Skin epidermis (tissue), 12 donors: ENCODE measurements around the gene CD180.

Source experiments
- H3K27ac ChIP-seq, 21 experiments: fragments of 200-600 bp; sonication (generic) in 11 of 21; one replicate each; pipeline ENCODE4 v1.5.0; 2020; ENCODE audit warnings: mild to moderate bottlenecking in 3 of 21, inconsistent platforms in 2 of 21, moderate library complexity in 2 of 21
- H3K4me3 ChIP-seq, 7 experiments: fragments of 200-600 bp; sonication (generic) in 2 of 7; one replicate each; pipeline ENCODE4 v1.5.0; 2020; ENCODE audit warnings: inconsistent platforms in 2 of 7, mild to moderate bottlenecking in 2 of 7, moderate library complexity in 1 of 7

Gene CD180

DNA sequence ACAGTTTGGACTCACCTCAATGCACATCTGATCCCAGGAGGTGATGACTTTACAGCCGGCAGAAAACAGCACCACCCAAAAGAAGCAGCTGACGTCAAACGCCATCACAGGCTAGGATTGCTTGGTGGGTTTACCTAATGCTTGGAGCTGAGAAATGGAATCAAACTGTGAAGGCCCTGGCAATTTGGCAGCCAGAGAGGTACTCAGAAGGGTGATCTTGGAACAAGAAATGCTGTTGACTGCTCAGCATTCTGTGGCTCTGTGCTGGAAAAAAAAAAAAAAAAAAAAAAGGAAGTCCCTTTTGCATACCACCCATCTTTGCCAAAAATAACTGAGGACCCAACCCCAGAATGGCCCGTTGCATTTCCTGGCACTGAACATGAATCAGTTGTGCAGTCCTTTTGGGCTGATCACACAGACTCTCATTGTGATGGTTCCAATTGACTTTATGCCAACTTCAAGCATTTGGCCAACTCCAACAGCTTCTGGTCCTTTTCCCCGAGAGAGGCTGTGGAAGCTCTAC lies at the start of gene CD180:
Gene CD180, minus strand, starts transcription at position 263 of the 523 bp plus-strand sequence. Its CDS starts 158 bp downstream, at position 105.
- peak within 1 kb of the TSS in 1 of 7 experiments; percentile 4 for H3K4me3 ChIP-seq
- peak within 1 kb of the TSS in 4 of 21 experiments; percentile 38 to 57 (median 48) for H3K27ac ChIP-seq

DNA sequence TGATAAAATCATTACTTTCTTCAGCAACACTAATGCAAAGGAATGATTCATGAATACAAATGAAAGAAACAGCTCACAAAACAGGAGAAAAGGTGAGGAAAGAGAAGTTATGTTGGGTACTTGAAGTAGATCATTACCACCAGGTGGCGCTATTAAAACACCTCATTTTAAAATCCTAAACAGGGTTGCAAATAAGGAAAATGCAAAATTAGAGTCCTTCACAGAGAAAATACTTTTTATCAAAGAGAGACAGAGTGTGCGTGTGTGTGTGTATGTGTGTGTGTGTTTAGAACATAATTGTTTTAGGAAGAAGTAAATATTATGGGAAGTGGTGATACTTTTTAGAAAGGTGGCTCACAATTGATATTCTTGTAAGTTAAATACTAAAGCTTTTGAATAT lies 49.5 kb upstream of the CD180 start:
- Histone ChIP-seq H3K4me3 (no peak overlapping the region), H3K27ac (peak overlapping the region in 1 of 21 experiments; percentile 24)

DNA sequence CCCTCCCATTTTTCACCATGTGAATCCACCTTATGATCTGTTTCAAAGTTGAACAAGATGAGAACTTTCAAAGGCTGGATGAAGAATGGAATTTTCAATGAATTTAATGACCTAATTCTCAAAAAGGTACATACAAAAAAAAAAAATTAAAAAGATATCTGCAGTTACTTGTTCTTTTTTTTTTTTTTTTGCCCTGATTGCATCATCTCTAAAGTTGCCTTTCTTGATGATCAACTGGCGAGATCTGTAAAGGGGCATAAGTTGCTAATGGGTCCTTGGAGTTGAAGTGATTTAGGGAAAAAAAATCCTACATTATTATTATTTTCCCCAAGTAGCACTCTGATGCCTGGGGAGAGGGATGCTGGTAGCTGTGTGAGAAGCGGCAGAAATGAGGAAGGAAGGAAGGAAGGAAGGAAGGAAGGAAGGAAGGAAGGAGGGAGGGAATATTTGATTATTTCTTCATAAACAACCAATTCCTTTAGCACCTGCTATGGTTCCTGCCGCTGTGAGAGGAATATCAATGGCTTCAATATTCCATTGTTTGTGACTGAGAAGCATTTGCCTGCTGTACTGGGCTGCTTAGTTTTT lies 48.8 kb upstream of the CD180 start:
- H3K4me3 ChIP-seq: no peak overlapping the region
- no peak overlapping the region for H3K27ac ChIP-seq

DNA sequence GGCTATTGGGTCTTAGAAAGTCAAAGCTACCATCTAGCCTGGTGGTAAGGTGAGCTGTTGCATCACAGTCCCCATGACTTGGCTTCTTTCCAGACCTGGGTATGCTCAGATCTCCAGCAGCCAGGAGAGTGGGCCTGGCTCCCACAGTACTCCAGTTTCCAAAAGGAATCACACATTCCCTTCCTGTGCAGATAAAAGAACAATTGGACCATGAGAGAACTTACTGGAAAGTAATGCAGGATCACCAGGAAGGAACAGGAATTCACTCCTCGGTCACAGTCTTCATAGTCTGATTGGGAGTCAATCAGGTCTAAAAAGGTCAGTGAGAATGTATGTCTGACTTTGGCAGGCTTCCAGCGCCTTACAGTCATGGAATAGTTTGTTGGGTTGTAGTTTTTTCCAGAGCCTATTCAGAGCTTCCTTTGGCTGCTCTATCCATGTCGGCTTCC lies 47.8 kb upstream of the CD180 start:
- no peak overlapping the region for H3K27ac ChIP-seq
- no peak overlapping the region for H3K4me3 ChIP-seq

DNA sequence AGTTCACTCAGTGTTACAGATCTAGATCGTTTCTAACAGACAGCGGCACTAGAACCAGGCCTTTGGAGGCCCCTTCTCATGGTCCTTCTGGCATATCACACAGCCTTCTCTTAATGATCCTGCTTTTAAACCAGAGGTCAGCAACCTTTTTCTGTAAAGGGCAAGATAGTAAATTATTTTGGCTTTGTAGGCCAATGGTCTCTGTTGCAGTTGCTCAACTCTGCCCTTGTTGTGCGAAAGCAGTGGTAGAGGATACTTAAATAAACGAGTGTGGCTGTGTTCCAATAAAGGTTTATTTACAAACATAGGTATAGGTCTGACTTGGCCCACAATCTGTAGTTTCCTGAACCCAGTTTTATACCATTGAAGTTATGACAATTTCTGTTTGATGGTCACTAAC lies 47.3 kb upstream of the CD180 start:
- H3K4me3 ChIP-seq: no peak overlapping the region
- no peak overlapping the region for H3K27ac ChIP-seq

DNA sequence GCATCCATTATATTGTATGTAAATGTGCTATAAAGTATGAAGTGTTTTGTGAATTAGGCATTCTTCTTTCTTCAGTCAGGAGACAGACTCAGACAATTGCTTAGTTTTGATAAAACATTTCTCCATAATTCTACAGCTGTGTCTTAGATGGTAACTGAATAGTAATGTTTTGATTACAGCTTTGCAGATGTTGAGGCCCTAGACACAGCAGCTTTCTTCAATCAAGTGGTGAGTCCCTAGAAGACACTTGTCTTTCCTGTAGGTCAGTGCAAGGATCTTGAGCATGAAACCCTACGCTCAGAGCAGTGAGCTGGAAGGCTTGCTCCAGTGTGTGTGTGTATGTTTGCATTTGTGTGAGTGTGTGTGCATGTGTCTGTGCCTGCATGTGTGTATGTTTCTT lies 46.8 kb upstream of the CD180 start:
- no peak overlapping the region for H3K27ac ChIP-seq

DNA sequence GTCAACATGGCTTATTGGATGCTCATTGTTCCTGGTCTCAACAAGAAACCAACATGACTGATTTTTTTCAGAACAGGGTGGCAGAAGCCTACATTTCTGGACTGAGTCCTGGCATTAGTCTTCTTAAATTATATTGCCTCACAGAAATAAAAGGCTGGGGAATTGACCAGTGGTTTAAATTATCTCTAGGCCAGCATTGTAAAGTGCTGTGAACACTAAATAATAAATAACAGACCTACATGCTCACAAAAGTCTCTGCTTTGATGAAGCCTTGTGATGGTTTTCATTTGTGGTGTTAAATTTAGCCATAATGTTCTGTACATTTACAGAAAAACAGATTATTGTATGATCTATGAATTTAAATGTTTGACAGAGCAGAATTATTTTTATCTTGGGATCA lies 44.7 kb upstream of the CD180 start:
- H3K4me3 ChIP-seq: no peak overlapping the region
- H3K27ac ChIP-seq: peak overlapping the region in 1 of 21 experiments; percentile 48

More for the DNA sequence above, 46.8 kb upstream of the CD180 start:
- no peak overlapping the region for H3K4me3 ChIP-seq

DNA sequence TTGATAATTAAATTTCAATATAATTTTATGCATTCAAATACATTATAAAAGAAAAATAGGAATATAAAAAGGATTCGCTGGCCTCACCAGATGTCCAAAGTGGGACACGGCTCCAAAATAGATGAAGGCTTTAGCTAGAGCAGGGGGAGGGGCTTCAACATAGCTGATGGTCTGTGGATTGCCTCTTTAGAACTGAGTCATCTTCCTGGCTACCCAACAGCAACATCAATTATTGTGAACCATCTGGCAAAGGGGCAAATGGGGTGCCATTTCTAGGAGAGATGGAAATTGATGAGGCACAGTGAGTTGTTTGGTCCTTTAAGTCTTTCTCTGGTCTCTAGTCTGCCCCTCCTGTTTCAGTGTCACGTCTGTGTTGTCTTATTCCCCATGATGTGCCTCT lies 44.2 kb upstream of the CD180 start:
- Histone ChIP-seq H3K27ac (peak overlapping the region in 1 of 21 experiments; percentile 48), H3K4me3 (no peak overlapping the region)

DNA sequence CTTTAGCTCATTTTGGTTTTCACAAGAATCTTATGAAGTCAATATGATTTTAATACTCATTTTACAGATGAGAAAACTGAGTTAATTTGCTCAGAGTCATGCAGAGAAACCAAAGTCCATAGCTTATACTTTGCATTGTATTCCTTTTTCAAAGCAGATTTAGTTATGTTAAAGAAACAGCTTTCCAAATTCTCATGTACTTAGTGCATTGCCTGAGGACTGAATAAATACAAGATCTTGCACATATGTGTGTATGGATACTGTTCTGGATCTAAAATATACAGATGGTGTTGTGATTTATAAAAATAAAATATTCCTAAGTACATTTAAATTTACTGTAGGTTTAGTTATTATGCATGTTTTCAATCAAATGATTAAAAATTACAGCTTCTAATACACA lies 43.5 kb upstream of the CD180 start:
- Histone ChIP-seq H3K4me3 (no peak overlapping the region), H3K27ac (no peak overlapping the region)

DNA sequence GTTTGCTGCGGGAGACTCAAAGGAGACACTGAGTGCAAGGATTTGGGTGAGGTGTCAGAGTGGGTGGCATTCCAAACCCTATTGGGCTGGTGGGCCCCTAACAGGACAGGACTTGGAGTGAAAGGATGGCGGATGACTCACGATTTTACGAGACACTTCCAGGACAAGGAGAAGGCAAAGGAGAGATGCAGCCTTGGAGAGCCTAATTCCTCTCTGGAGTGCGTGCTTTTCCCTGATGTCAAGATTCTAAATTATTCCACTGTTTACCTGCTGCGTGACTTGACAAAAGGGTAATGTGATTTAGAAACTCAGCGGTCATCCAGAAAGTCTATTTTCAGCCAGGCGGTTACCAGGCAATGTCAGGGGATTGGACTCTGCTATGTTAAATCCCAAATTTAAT lies 41.6 kb upstream of the CD180 start:
- Histone ChIP-seq H3K4me3 (no peak overlapping the region), H3K27ac (no peak overlapping the region)

DNA sequence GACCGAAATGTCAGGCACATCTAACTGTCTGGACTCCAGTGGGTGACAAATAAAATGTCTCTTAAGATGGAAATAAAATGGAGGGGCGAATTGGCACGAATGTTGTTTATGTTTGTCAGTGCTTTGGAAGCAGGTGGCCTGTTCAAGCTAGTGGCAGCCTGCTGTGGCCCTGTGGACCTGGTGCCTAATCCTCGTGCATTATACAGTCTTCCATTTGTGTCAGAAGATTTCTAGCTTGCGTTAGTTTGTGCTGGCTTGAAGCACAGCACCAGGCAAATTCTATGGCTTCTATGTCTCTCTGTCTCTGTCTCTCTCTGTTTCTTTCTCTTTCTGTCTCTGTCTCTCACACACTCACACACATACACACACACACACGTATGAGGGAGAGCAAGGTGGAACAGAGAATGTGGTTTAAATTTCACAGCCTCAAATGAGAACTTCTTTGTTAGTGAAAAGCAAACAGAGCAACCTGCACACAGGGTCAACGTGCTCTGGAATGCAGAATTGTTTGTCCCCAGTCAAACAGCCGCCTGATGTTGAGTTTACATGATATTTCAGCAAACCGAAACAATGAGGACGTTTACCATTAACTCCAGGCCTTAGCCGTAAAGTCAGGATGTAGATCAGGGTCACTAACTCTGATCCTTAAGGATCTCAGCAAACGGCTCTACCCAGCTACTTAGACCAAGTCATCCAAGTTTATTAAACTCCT lies 39.0 kb upstream of the CD180 start:
- no peak overlapping the region for H3K4me3 ChIP-seq
- H3K27ac ChIP-seq: peak overlapping the region in 4 of 21 experiments; percentile 15 to 78 (median 56)

DNA sequence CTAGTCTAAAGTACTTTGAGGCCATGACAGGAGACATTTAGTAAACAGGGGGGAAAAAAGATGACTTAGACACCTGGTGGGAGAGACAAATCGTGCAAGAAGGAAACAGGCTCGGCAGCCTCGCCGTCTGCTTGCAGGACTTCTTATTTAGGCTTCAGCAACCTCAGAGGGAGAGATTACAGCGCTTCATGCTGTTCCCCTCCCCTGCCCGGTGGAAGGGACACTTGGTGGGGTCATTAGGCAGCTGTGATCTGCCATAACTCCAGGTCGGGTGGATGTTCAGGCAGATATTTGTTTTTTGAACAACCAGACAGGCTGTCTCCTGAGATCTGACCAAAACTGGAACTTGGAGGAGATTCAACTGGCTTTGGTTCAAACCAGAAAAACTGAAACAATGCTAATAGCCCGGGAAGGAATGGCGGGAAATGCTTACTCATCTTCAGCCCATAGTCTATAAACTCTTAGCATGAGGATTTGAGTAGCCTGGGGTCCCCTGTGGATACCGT lies 38.1 kb upstream of the CD180 start:
- peak overlapping the region in 1 of 7 experiments; percentile 1 for H3K4me3 ChIP-seq
- peak overlapping the region in 9 of 21 experiments; percentile 15 to 78 (median 58) for H3K27ac ChIP-seq

DNA sequence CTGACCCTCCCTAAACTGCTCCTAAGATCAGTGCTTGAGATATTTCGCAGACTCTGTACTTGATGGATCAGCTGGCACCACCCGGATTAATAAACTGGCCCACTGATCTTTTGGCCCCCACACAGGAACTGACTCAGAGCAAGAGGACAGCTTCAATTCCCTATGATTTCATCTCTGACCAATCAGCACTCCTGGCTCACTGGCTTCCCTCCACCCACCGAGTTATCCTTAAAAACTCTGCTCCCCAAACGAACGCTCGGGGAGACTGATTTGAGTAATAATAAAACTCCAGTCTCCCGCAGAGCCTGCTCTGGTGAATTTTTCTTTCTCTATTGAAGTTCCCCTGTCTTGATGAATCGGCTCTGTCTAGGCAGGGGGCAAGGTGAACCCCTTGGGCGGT lies 36.5 kb upstream of the CD180 start:
- no peak overlapping the region for H3K4me3 ChIP-seq
- H3K27ac ChIP-seq: no peak overlapping the region

DNA sequence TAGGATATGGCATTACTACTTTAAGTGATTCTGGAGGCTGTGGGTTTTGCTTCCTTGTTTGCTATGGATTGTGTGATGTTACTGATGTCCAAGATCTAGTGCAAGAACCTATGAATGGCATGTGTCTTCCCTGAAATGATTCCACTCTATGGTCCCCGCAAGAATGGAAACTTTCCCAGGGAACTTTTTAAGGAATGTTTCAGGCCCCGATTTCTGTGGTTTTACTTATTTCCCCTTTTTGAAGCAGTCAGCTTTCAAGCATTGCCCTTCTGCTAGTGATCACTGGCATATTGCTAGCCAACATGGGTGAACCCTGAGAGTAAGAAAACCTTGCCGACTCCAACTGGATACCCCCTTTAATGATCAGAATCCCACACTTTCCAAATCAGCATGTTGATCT lies 26.6 kb upstream of the CD180 start:
- no peak overlapping the region for H3K4me3 ChIP-seq
- H3K27ac ChIP-seq: peak overlapping the region in 3 of 21 experiments; percentile 82 to 85 (median 83)

DNA sequence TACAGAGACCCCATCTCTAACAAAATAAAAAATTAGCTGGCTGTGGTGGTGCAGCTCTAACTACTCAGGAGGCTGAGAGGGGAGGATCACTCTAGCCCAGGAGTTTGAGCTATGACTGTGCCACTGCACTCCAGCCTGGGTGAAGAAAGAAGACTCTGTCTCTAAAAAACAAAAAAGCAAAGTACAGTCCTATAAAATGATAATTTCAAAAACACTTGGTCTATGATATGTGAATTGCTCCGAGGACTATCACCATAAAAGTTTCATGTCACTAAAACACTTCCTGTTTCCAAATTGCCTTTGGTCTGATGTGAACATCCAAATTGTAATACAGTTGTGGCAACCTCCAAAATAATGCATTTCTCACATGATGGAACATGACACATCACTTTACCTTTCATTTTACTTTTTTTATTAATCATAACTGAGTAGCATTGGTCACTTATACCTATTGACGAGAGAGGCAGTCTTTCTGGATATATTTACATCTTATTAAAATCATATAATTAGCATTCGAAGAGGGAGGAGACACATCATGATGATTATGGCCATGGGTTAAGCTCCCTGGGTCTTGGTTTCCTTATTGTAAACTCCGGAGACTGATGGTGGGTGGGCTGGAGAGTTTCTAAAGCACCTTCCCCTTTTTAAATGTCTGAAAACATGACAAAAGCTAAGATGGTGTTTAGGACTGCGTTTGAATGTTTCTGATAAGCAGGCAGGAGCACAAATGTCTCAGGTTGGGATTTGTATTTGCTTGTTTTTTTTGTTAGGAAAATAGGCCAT lies 25.8 kb upstream of the CD180 start:
- Histone ChIP-seq H3K4me3 (no peak overlapping the region), H3K27ac (peak overlapping the region in 13 of 21 experiments; percentile 26 to 85 (median 66))

DNA sequence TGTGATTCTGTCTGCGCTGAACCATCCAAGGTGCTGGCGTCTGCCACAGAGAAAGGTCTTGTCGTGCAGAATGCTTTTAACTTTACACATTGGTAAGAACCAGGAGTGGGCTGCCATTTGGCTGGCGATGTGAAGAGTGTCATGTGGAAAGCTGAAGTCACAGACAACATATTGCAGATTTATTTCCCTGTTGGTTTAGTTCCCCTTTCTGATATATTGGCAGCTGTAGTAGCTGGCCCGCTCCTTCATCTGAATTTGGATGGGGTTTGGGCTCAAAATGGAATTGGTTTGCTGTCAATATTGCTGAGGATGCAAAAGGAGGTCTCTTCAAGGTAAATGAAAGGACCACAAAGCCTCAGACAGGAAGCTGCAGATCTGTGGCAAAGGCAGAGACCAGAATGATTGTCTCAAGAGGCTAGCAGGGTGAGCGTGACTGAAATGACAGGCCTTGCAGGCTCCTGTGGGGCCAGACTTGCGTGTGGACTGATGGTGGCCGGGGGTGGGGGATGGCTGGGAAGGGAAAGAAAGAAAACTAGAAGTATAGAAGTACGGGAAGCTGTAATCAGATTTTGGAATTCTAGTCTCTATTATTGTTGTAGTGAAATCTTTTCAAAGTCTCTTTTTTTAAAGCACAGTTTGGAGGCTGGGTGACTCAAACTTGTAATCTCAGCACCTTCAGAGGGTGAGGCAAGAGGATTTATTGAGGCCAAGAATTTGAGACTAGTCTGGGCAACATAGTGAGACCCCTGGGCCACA lies 25.1 kb upstream of the CD180 start:
- peak overlapping the region in 13 of 21 experiments; percentile 26 to 85 (median 66) for H3K27ac ChIP-seq
- H3K4me3 ChIP-seq: no peak overlapping the region

DNA sequence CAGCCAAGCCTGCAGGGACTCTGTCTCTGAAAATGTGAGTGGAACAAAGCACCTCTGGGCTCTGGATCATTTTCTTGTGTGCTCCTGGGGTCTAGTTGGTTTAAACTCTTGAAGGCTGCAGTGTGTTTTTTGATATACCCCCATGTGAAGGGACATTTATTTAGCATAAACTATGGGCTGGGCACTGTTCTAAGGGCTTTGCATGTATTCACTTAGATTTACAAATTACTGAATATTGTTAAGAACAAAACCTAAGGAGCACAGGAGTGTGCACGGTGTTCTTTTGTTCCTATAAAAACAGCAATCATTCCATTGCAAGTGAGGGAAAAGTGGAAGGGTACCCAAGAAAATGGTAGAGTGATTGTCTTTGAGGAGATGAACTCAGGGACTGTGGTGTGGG lies 20.0 kb upstream of the CD180 start:
- H3K4me3 ChIP-seq: no peak overlapping the region
- peak overlapping the region in 16 of 21 experiments; percentile 10 to 92 (median 75) for H3K27ac ChIP-seq

DNA sequence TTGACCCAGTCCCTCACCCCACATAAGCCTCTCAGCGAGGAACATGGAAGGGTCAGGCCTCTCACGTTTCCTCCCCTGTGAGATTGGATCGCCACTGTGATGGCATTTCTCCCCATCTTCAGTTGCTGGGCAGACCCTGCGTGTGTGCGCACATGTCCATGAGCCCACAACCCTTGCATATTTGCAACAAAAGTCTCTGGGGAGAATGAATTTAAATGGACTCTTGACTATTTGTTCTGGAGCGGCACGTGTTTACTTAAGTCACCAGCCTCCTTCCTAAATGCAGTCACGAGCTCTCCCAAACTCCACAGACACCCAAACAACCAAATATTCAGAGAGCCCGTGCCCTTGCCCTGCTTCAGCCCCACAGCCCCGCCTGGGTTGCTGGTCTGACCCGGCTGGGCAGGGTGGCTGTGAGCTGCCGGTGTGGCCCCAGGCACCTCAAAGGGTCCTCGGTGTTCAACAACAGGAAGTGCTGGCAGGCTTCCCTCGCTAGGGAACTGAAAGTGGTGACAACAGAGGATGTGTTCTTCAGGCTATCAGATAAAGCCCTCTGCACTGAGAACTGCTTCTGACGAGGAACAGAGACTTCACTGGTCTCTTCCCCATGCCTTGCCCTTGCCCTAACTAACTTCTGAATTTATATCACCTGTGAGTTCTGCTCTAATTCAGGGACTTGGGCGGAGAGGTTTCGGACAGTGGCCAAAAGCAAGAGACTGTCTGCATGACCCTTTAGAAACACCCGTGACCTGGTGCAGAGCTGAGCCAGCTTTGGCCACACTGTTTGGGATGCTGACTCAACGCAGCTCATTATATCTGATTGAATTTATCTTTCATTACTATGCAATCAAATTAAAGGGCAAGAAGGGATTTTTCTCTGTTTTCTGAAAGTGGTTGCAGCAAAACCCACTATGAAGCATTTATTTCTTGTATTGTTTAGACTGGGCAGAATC lies 19.2 kb upstream of the CD180 start:
- H3K4me3 ChIP-seq: peak overlapping the region in 2 of 7 experiments; percentile 1 to 11
- H3K27ac ChIP-seq: peak overlapping the region in 20 of 21 experiments; percentile 10 to 92 (median 74)
